GM06990 (cell line): Measurements from ENCODE around the gene OR5H2.

Experiments
- DNase-seq: peaks from one replicate; pipeline ENCODE4 v3.0.0-alpha.2; 2011; ENCODE audit not compliant: insufficient read length; ENCODE audit errors: extremely low read depth
- H3K27me3 ChIP-seq: replicated peaks from 2 replicates; pipeline ENCODE4 v1.6.0; 2011; ENCODE audit warnings: low read length; ENCODE audit not compliant: control insufficient read depth, insufficient read depth
- H3K36me3 ChIP-seq: 2 replicates; pipeline ENCODE4 v1.5.1; 2011; ENCODE audit warnings: low read length; ENCODE audit not compliant: control insufficient read depth, insufficient read depth
- H3K4me3 ChIP-seq: replicated peaks from 2 replicates; pipeline ENCODE4 v1.5.1; 2011; ENCODE audit warnings: low read depth, mild to moderate bottlenecking, control low read depth, low read length
- TF ChIP-seq, protein P1 (sequence below): IDR thresholded peaks from 2 replicates; pipeline ENCODE4 v1.5.1; 2011; ENCODE audit warnings: low read length, control low read depth, mild to moderate bottlenecking, inconsistent platforms; ENCODE audit not compliant: insufficient read depth, poor library complexity, severe bottlenecking

Gene OR5H2

DNA sequence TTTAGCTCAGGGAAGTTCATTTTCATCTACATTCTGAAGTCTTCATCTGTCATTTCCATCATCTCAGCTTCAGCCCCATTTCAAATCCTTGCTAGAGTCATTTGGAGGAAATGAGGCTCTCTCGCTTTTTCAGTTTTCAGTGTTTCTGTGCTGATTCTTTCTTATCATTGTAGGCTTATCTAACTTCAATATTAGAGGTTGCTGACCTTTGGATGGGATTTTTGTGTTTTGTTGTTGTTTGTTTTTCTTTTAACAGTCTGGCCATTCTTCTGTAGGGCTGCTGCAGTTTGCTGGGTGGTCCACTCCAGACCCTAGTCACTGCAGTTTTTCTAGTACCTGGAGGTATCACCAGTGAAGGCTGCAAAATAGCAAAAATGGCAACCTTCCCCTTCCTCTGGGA lies 8.6 kb downstream of the OR5H2 start:
- TF ChIP-seq, protein P1, sequence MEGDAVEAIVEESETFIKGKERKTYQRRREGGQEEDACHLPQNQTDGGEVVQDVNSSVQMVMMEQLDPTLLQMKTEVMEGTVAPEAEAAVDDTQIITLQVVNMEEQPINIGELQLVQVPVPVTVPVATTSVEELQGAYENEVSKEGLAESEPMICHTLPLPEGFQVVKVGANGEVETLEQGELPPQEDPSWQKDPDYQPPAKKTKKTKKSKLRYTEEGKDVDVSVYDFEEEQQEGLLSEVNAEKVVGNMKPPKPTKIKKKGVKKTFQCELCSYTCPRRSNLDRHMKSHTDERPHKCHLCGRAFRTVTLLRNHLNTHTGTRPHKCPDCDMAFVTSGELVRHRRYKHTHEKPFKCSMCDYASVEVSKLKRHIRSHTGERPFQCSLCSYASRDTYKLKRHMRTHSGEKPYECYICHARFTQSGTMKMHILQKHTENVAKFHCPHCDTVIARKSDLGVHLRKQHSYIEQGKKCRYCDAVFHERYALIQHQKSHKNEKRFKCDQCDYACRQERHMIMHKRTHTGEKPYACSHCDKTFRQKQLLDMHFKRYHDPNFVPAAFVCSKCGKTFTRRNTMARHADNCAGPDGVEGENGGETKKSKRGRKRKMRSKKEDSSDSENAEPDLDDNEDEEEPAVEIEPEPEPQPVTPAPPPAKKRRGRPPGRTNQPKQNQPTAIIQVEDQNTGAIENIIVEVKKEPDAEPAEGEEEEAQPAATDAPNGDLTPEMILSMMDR, result no peak
- Histone ChIP-seq H3K4me3 (no peak overlapping the region), H3K36me3 (no peaks in the 10 kb centered on the region)

DNA sequence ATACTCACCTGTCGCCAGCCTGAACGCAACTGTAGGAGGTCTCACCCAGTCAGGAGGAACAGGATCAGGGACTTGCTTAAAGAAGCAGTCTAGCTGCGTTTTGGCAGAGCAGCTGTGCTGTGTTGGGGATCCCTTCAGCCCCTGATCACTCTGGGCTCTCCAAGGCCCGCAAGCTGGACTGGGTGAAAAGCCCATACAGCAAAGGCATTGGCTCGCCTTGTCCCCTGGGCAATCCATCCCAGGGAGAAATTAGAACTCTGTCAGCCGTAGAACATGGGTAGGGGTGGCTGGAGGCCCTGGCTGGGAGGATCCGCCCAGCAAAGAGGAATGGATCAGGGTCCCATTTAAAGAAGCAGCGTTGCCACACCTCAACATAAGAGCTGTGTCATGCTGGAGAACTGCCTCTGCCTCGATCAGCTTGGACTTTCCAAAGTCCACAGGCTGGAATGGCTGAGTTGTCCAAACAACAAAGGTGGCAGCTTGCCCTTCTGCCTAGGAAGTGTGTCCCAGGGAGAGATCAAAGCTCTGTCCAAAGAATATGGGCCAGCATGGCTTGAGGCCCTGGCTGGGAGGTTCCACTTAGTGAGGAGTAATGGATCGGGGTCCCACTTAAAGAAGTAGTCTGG lies 9.1 kb downstream of the OR5H2 start:
- TF ChIP-seq, protein P1, result no peak
- H3K27me3 ChIP-seq, result no peaks in the 10 kb centered on the region
- H3K4me3 ChIP-seq, result no peak overlapping the region
- H3K36me3 ChIP-seq, result no peaks in the 10 kb centered on the region
- DNase-seq, result no peak

More for the DNA sequence above, 8.6 kb downstream of the OR5H2 start:
- H3K27me3 ChIP-seq, result no peaks in the 10 kb centered on the region
- no peak for DNase-seq

- Histone ChIP-seq H3K27me3 (no peaks in the 10 kb centered on the region), H3K4me3 (no peak overlapping the region)
- DNase-seq, result no peak
Observed at GRCh38 chr3:98322101-98322500, 39.8 kb downstream of the OR5H2 start.

DNA sequence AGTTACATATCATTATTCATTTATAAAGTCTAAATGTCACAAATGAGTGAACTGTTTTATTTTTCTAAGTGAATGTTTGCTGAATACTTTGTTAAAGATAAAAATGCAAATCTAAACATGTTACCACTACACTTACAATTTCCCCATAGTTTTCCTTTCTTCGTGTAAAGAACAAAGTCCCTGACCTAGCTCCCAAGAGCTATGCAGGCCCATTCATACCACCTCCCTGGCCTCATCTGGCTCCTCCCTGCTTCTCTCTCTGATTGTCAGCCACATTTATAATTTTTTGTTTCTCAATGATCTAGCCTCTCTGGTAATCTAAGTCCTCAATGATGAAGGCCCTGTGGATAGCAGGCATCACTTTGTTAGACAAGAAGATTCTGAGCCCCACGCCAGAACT lies 40.4 kb downstream of the OR5H2 start:
- H3K4me3 ChIP-seq, result no peak overlapping the region
- H3K36me3 ChIP-seq, result no peaks in the 10 kb centered on the region
- no peaks in the 10 kb centered on the region for H3K27me3 ChIP-seq
- no peak for DNase-seq
- TF ChIP-seq, protein P1, result no peak

More at GRCh38 chr3:98322101-98322500, 39.8 kb downstream of the OR5H2 start:
- TF ChIP-seq, protein P1, result no peak
- no peaks in the 10 kb centered on the region for H3K36me3 ChIP-seq

- no peak for DNase-seq
- no peak overlapping the region for H3K4me3 ChIP-seq
- TF ChIP-seq, protein P1, result no peak
Observed at GRCh38 chr3:98323425-98323824, 41.1 kb downstream of the OR5H2 start.

GRCh38 chr3:98325055-98325454 lies 42.8 kb downstream of the OR5H2 start:
- no peak overlapping the region for H3K4me3 ChIP-seq
- DNase-seq, result no peak
- no peaks in the 10 kb centered on the region for H3K36me3 ChIP-seq
- TF ChIP-seq, protein P1, result no peak
- H3K27me3 ChIP-seq, result no peaks in the 10 kb centered on the region

More at GRCh38 chr3:98323425-98323824, 41.1 kb downstream of the OR5H2 start:
- Histone ChIP-seq H3K36me3 (no peaks in the 10 kb centered on the region), H3K27me3 (no peaks in the 10 kb centered on the region)
